ENCODE results near the gene KCNJ1.

KCNJ1 gene

DNA sequence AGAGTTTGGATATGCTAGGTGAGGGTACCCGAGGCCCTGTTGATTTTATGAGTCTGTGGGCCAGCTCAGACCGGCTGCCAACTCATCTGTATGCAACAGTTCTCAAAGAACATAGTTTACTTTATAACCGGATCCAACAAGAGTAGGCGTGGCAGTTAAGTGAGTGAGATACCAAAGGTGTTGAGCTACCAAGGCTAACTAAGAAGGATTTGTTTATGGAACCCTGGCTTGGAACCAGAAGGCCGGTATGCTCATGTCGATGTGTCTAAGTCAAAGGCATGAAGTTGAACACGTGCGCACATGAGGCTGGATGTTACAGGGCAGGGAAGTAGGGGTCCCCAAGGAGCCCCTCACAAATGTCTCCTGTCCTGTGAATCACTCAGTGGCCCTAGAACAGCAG lies at the start of gene KCNJ1:
Gene KCNJ1, minus strand, starts transcription at position 20 of the 400 bp plus-strand sequence. CDS start 27,053 bp downstream, outside the sequence.
- no peak within 1 kb of the TSS for H3K4me3 ChIP-seq (ENCODE audit: low read depth, low read length)
- TF ChIP-seq, protein P1, sequence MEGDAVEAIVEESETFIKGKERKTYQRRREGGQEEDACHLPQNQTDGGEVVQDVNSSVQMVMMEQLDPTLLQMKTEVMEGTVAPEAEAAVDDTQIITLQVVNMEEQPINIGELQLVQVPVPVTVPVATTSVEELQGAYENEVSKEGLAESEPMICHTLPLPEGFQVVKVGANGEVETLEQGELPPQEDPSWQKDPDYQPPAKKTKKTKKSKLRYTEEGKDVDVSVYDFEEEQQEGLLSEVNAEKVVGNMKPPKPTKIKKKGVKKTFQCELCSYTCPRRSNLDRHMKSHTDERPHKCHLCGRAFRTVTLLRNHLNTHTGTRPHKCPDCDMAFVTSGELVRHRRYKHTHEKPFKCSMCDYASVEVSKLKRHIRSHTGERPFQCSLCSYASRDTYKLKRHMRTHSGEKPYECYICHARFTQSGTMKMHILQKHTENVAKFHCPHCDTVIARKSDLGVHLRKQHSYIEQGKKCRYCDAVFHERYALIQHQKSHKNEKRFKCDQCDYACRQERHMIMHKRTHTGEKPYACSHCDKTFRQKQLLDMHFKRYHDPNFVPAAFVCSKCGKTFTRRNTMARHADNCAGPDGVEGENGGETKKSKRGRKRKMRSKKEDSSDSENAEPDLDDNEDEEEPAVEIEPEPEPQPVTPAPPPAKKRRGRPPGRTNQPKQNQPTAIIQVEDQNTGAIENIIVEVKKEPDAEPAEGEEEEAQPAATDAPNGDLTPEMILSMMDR (IDR thresholded peaks at IDR 0.05; ENCODE audit: low read depth, low read length, missing control alignments): no peak
- no peak for DNase-seq (ENCODE audit: low read depth)

- TF ChIP-seq, protein P1 (IDR thresholded peaks at IDR 0.05; ENCODE audit: low read depth, low read length, missing control alignments): no peak
- no peak overlapping the region for H3K4me3 ChIP-seq (ENCODE audit: low read depth, low read length)
- no peak for DNase-seq (ENCODE audit: low read depth)
Observed at GRCh38 chr11:128916681-128917080, 49.6 kb upstream of the KCNJ1 start.

DNA sequence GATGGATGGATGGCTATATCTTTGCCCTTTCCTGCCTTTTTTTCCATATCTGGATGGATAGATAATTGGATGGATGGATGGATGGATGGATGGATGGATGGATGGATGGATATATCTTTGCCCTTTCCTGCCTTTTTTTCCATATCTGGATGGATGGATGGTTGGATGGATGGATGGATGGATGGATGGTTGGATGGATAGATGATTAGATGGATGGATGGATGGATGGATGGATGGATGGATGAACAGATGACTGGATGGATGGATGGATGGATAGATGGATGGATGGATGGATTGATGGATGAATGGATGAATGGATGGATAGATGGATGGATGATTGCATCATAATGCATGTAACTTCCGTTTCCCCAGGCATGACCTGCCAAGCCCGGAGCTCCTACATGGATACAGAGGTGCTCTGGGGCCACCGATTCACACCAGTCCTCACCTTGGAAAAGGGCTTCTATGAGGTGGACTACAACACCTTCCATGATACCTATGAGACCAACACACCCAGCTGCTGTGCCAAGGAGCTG lies 49.0 kb upstream of the KCNJ1 start:
- no peak for DNase-seq (ENCODE audit: low read depth)
- TF ChIP-seq, protein P1 (IDR thresholded peaks at IDR 0.05; ENCODE audit: low read depth, low read length, missing control alignments): no peak
- no peak overlapping the region for H3K4me3 ChIP-seq (ENCODE audit: low read depth, low read length)

- no peak for DNase-seq (ENCODE audit: low read depth)
- H3K4me3 ChIP-seq (ENCODE audit: low read depth, low read length): no peak overlapping the region
- TF ChIP-seq, protein P1 (IDR thresholded peaks at IDR 0.05; ENCODE audit: low read depth, low read length, missing control alignments): no peak
Observed at GRCh38 chr11:128915149-128915521, 48.0 kb upstream of the KCNJ1 start.

DNA sequence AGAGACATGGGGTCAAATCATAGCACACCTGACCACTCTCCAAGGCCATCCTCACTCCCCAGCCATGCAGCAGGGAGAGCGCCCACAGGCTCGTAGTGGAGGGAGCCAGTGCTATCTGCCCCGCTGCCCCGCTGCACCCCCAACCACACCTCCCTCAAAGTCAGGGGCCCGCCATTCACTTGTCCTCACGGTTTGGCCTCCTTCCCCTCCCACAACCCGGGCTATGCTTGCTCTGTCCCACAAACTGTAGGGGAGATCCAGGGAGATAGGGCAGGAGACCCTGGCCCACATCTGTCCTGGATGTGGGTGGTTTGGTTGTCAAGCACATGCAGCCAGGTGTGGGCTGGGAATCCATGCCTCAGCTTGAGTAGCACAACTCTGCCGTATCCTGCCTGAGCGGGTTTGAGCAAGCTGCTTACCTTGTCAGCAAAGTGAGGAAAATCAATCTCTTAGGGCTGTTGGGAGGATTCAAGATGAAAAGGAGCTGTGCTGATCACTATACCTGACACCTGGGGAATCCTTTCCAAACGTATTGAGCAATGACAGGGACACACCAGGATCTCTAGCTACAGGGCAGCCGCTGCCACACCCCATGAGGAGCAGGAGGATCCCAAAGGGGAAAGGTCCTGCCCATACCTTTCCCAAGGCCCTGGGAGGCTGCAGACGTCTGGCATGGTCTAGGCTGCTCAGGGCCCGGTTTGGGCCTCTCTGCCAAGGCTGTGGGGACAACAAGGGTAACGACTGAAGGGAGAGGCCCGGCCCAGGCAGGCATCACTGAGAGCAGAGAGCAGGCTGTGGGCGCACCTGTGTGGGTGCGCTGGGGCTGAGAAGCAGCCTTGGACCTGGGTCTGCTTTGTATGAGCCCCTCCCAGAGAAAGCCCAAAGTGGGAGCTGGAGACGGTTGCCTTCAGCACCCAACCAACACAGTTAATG lies 47.4 kb upstream of the KCNJ1 start:
- TF ChIP-seq, protein P1 (IDR thresholded peaks at IDR 0.05; ENCODE audit: low read depth, low read length, missing control alignments): no peak
- DNase-seq (ENCODE audit: low read depth): no peak
- no peak overlapping the region for H3K4me3 ChIP-seq (ENCODE audit: low read depth, low read length)

DNA sequence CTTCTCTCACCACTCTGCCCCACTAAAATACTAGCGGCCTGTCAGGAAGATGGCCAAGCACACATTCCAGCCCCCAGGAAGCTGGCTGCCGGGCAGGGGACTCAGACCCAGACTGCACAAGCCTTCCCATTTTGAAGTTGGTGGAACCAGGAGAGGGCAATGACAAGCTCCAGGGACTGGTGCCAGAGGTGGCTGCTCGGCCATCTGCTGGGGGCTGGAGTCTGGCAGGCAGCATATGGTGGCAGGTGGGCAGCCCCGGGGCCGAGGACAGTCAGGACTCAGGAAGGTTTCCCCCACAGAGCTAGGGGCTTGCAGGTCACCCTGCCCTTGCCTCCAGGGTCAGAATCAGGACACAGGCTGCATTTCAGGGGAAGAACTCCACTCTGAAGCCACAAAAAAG lies 46.7 kb upstream of the KCNJ1 start:
- H3K4me3 ChIP-seq (ENCODE audit: low read depth, low read length): no peak overlapping the region
- no peak for DNase-seq (ENCODE audit: low read depth)
- TF ChIP-seq, protein P1 (IDR thresholded peaks at IDR 0.05; ENCODE audit: low read depth, low read length, missing control alignments): no peak
